NB4 (cell line): ENCODE results near the gene MYMK.

Experiments used
- DNase-seq: peaks from one replicate; pipeline ENCODE4 v3.0.0; 2010; ENCODE audit warnings: low read depth
- H3K4me3 ChIP-seq: one replicate; pipeline ENCODE4 v1.5.1; 2011; ENCODE audit warnings: mild to moderate bottlenecking, low read depth, low read length, moderate library complexity
- MYC ChIP-seq: IDR thresholded peaks from 2 replicates; pipeline ENCODE4 v1.6.1; 2011; ENCODE audit warnings: low read depth, low read length
- POLR2A ChIP-seq: IDR thresholded peaks from 2 replicates; pipeline ENCODE4 v1.6.1; 2011; ENCODE audit warnings: mild to moderate bottlenecking; ENCODE audit not compliant: insufficient read length; ENCODE audit errors: extremely low read depth
- TF ChIP-seq, protein P1 (sequence below): IDR thresholded peaks from 2 replicates; pipeline ENCODE4 v1.6.1; 2011; ENCODE audit warnings: low read depth, low read length
- TF ChIP-seq, protein P2 (sequence below): IDR thresholded peaks from one replicate; pipeline ENCODE4 v1.5.1; 2012; ENCODE audit warnings: low read depth, low read length

The MYMK gene

DNA sequence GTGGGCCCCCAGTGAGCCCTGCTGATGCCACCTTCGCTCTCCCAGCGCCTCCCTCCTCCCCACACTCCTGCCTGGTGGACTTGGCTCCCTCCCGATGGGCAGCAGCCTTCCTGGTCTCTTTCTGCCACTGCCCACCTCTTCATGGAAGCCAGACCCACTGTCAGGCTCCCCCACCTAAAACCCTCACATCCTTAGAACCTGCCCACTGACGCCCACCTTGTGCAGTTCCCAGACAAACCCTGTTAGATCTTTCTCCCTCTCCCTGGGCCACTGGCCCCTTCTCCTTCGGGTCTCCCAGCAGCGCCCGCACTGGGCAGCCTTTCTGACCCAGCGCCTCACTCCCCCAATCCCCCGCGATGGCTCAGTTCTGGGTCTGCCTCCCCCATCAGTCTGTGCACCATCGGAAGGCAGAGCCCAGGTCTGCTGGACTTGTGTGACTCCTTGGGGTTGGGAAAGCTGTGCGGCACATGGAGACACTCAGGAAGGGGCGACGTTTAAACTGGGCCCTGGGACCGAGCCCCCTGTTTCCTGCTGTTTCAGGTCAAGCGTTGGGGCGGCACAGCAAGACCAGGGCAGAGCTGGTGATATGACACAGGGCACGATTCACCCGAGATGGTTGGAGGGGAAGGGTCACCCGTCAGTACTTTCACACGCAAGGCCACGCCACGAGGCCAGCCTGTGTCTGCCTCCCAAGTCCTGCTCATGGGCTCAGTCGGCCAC lies 17.4 kb downstream of the MYMK start:
- TF ChIP-seq, protein P1, sequence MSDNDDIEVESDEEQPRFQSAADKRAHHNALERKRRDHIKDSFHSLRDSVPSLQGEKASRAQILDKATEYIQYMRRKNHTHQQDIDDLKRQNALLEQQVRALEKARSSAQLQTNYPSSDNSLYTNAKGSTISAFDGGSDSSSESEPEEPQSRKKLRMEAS: no peak
- TF ChIP-seq POLR2A (no peak), MYC (no peak)
- TF ChIP-seq, protein P2, sequence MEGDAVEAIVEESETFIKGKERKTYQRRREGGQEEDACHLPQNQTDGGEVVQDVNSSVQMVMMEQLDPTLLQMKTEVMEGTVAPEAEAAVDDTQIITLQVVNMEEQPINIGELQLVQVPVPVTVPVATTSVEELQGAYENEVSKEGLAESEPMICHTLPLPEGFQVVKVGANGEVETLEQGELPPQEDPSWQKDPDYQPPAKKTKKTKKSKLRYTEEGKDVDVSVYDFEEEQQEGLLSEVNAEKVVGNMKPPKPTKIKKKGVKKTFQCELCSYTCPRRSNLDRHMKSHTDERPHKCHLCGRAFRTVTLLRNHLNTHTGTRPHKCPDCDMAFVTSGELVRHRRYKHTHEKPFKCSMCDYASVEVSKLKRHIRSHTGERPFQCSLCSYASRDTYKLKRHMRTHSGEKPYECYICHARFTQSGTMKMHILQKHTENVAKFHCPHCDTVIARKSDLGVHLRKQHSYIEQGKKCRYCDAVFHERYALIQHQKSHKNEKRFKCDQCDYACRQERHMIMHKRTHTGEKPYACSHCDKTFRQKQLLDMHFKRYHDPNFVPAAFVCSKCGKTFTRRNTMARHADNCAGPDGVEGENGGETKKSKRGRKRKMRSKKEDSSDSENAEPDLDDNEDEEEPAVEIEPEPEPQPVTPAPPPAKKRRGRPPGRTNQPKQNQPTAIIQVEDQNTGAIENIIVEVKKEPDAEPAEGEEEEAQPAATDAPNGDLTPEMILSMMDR: no peak
- no peak overlapping the region for H3K4me3 ChIP-seq
- DNase-seq: no peak

DNA sequence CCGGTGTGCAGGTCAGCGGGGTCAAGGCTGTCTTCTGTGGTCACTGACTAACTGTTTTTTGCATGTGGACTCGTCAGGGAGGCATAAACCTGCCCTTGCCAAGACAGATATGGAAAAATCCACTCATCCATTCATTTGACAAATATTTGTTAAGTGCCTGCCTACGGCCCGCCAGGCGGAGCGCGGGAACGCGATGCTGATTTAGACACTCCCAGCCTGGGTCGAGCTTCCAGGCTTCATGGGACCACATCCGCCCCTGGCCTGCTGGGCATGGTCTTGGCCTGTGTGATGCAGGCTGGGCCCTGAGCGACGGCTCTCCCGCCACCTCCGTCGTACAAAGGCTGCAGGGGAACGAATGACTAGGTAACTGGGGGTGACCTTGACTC lies 18.1 kb downstream of the MYMK start:
- no peak overlapping the region for H3K4me3 ChIP-seq
- DNase-seq: no peak
- TF ChIP-seq, protein P1: no peak
- TF ChIP-seq, protein P2: no peak
- no peak for TF ChIP-seq POLR2A

DNA sequence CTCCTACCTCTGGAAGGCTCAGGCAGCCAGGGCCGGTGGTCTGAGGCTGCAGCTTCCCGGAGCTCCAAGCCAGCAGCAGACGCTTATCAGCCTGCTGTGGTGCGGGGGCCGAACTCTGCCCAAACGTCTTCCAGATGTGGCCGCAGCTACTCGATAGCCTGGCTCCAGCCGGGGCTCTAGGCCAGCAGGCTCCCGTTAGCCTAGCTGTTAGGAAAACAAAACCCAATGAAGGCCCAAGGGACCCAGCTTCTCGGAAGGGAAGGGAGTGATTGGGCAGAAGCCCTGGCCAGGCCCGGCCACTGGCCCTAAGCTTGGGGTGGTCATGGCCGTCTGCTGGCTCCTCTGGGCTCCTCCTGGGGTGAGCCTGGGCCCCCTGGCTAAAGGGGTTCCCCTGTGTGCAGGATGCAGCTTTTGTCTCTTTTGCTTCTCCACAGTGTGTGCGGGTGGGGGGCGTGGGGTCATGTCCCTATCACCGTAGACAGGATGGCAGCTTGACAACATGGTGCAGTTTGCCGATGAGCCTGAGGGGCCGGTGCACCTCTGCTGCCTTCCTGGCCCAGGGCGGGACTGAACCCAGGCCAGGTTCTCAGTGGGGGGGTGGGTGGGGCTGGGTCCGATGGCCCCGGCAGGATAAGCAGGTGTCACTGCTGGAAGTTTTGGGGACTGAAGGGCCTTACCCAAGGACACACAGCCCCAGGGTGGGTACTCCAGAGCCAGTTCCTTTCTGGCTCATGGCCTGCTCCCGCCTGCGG lies 18.7 kb downstream of the MYMK start:
- DNase-seq: no peak
- no peak overlapping the region for H3K4me3 ChIP-seq
- TF ChIP-seq, protein P2: no peak
- TF ChIP-seq MYC: no peak
- TF ChIP-seq, protein P1: no peak
- no peak for TF ChIP-seq POLR2A

DNA sequence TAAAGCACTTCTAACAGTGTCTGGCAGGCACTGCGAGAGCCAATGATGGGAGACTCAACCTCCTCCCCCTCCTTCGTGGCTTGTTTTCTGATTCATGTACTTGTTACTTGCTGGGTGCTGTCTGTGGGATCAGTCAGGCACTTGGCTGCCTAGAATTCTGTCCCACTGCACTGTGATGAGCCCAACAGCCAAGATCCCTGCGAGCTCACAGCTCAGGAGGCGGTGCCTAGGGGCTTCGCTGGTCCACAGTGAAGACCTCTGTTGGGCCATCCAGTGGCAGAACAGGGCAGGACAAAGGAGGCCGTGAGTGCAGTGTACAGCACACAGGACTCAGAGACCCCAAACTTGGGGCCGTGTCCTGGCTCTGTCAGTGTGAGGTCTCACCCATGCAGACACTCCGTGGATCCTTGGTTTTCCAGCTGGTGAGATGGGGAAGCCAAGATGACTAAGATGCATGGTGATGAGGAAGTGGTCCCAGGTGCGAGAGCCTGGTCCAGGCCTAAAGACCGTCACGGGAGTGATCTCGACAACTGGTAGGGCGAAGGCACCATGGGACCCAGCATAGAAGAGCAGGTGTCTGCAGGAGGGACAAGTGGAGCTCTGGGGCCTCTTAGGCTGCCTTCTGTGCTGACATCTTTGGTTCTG lies 19.5 kb downstream of the MYMK start:
- no peak for DNase-seq
- TF ChIP-seq, protein P2: no peak
- TF ChIP-seq, protein P1: no peak
- TF ChIP-seq MYC: no peak
- TF ChIP-seq POLR2A: no peak
- no peak overlapping the region for H3K4me3 ChIP-seq

DNA sequence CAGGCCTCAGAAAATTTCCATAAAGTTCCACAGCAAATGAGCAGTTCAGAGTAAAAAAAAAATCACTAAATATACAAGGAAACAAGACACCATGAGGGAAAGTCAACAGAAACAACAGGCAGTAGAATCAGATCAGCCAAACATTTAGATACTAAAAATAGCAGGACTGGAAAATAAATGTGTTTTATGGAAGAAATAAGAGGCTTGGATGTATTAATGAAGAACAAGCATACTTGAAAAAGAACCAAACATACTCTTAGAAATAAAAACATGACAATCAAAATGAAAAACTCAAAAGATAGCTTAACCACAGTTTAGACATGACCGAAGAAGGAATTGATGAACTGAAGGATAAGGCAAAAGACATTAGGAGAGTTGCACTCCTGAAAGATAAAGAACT lies 22.6 kb downstream of the MYMK start:
- DNase-seq: no peak
- H3K4me3 ChIP-seq: no peak overlapping the region
- TF ChIP-seq MYC (no peak), POLR2A (no peak)
- TF ChIP-seq, protein P1: no peak
- TF ChIP-seq, protein P2: no peak
